Kidney (tissue), 14 donors: ENCODE results near the gene SCN2A. TPM values are rescaled to one million over a fixed set of nuclear protein-coding genes. Genes with fewer than 3 reads are reported as not detected.

Experiments
- DNase-seq, 5 donors: peaks; one replicate each; pipeline ENCODE4 v3.0.0-alpha.2; 2013 to 2020
- FAIRE-seq: peaks from 2 replicates; lab custom pipeline; 2012; peaks lifted over from hg19 to GRCh38; lab: Jason Lieb, UNC
- H3K27ac ChIP-seq, 2 donors: one replicate each; pipeline ENCODE4 v1.7.0; 2013; ENCODE audit warnings: low read depth in 2 of 2, low read length in 2 of 2, inconsistent platforms in 1 of 2
- H3K27me3 ChIP-seq: one replicate; pipeline ENCODE4 v1.7.1; 2013; ENCODE audit warnings: low read length, inconsistent platforms; ENCODE audit not compliant: control insufficient read depth, insufficient read depth
- H3K36me3 ChIP-seq, 3 donors: one replicate each; pipeline versions ENCODE4 v1.7.0 to v1.7.1; 2013; ENCODE audit warnings: low read length in 3 of 3, control low read depth in 1 of 3, inconsistent platforms in 1 of 3; ENCODE audit not compliant: insufficient read depth in 3 of 3, control insufficient read depth in 2 of 3
- H3K4me1 ChIP-seq, 3 donors: one replicate each; pipeline versions ENCODE4 v1.7.0 to v1.7.1; 2013; ENCODE audit warnings: low read length in 3 of 3, inconsistent platforms in 1 of 3, low read depth in 1 of 3; ENCODE audit not compliant: control insufficient read depth in 2 of 3, insufficient read depth in 2 of 3
- H3K4me3 ChIP-seq, 3 donors: one replicate each; pipeline versions ENCODE4 v1.7.0 to v1.8.1; 2013; ENCODE audit warnings: low read length in 3 of 3, control low read depth in 1 of 3, inconsistent platforms in 1 of 3
- H3K9ac ChIP-seq, 3 donors: one replicate each; pipeline versions ENCODE4 v1.7.0 to v1.7.1; 2013; ENCODE audit warnings: low read length in 3 of 3, control low read depth in 1 of 3, inconsistent platforms in 1 of 3
- H3K9me3 ChIP-seq, 3 donors: one replicate each; pipeline versions ENCODE4 v1.7.0 to v1.7.1; 2013; ENCODE audit warnings: low read length in 3 of 3, control low read depth in 1 of 3, inconsistent platforms in 1 of 3; ENCODE audit not compliant: control insufficient read depth in 2 of 3, insufficient read depth in 1 of 3
- CTCF ChIP-seq: IDR thresholded peaks from 3 replicates; pipeline ENCODE4 v1.5.1; 2012; ENCODE audit warnings: mild to moderate bottlenecking, moderate library complexity, borderline replicate concordance; ENCODE audit not compliant: insufficient read depth; ENCODE audit errors: extremely low read depth
- intact Hi-C: fragments of 100-400 bp; cut with DNase I; formaldehyde crosslinking; loops from one replicate; pipeline ENCODE4 v1.11.1; 2022
- polyA plus RNA-seq: library from polyadenylated mRNA; stranded (reverse); fragments of 350-450 nt; fragmentation: Illumina TruSeq; extraction: RNeasy Lipid Tissue Mini Kit (QIAGEN cat#74804); gene quantifications from one replicate; pipeline ENCODE4 v1.2.3, GENCODE V29; 2014; ENCODE audit warnings: low read depth, low replicate concordance; ENCODE audit not compliant: insufficient read depth
- total RNA-seq: library from RNA; stranded (reverse); fragmentation: NEBNext Ultra II Directional; extraction: Animal tissue kit (Norgen Biotek cat#: 25700); gene quantifications from one replicate; pipeline ENCODE4 v1.2.1, GENCODE V29; 2021
- donor health status: control.
- donor health status: control.
- donor health status: control.
- donor health status: control.
- donor health status: control.
- donor health status: DM: yes; HTN: yes; CAD: no.
- donor health status: Normal renal cell carcinoma (clear cell type).

Gene SCN2A
- total and polyA plus RNA-seq, 2 donors from 2014 or later = 2.7 to 9.9 TPM

DNA sequence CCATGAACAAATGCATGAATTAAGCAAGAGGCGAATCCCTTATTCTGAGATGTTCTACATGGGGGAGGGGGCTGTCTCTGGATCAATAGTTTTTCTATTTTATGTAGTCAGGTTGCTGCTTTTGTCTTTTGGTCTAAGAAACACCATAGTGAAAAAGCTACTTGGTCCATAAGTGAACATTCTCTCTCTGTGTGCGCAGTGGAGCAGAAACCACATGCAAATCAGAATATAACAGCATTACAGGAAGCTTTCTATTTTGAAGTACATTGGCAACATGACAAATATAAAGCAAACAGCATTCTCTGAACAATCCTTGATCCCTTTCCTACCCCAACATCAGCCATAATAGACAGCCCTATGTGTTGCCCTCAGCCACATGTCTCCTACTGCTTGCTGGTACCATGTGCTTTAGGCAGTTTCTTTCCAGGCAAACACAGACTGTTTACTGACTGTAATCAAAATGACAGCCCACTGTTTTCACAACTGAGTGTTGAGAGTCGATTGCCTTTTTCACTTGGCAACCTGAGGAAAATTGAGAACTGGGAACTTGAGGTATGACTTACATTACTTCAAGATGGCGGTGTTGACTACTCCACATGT, 45.9 kb upstream of the SCN2A start:
- Histone ChIP-seq H3K9ac (no peak overlapping the region), H3K27ac (no peak overlapping the region), H3K27me3 (no peaks in the 10 kb centered on the region), H3K9me3 (no peaks in the 10 kb centered on the region), H3K4me3 (no peak overlapping the region), H3K4me1 (no peaks in the 10 kb centered on the region), H3K36me3 (no peaks in the 10 kb centered on the region)
- FAIRE-seq = no peak
- intact Hi-C loops = no loop called here
- no peak for TF ChIP-seq CTCF
- no peak for DNase-seq

DNA sequence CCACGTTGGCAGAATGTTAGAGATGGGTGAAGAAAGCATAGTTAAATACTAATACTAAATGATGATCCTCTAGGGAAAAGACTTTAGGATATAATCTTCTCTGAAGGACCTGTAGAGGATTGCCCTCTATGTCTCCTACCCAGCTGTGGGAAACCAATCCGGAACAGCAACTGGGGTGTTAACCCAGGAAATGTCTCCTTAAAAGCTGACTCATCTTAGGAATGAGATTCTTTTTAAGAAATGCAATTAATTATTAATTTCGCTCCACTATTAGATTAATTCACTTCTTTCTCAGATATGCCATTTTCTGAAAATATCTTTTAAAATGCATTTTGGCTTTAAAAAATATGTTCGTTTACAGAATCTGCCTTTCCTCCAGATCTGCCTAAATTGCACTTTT, 42.8 kb upstream of the SCN2A start:
- Histone ChIP-seq H3K9ac (no peak overlapping the region), H3K36me3 (no peaks in the 10 kb centered on the region), H3K4me1 (no peaks in the 10 kb centered on the region), H3K27me3 (no peaks in the 10 kb centered on the region), H3K27ac (no peak overlapping the region), H3K9me3 (no peaks in the 10 kb centered on the region), H3K4me3 (no peak overlapping the region)
- no peak for TF ChIP-seq CTCF
- FAIRE-seq (no peak), DNase-seq (no peak)
- intact Hi-C loops = no loop called here

GRCh38 chr2:165197346-165197745, 41.9 kb upstream of the SCN2A start:
- Histone ChIP-seq H3K4me3 (no peak overlapping the region), H3K9me3 (no peaks in the 10 kb centered on the region), H3K36me3 (no peaks in the 10 kb centered on the region), H3K27ac (no peak overlapping the region), H3K9ac (no peak overlapping the region), H3K27me3 (no peaks in the 10 kb centered on the region), H3K4me1 (no peaks in the 10 kb centered on the region)
- no peak for TF ChIP-seq CTCF
- intact Hi-C loops = no loop called here
- no peak for DNase-seq
- no peak for FAIRE-seq

DNA sequence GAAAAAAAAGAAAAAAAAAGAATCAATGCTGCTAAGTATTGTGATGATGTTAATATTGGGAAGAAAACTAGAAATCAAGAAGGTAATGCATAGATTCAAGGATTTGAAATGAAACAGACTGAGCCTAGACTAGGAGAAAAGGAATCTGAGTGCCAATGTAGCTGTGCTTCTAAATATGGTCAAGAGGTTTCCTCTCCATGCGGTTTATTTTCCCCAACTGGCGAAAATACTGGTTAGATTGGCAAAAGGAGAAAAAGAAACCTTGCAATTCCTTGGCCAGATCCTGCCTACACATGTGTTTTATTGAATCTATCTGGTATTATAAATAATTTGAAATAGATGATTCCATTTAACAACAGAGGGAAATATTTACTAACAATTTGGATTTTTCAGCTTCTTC, 41.0 kb upstream of the SCN2A start:
- Histone ChIP-seq H3K4me1 (no peaks in the 10 kb centered on the region), H3K9ac (no peak overlapping the region), H3K36me3 (no peaks in the 10 kb centered on the region), H3K27ac (no peak overlapping the region), H3K9me3 (no peaks in the 10 kb centered on the region), H3K4me3 (no peak overlapping the region), H3K27me3 (no peaks in the 10 kb centered on the region)
- no peak for FAIRE-seq
- no peak for DNase-seq
- intact Hi-C loops = no loop called here
- TF ChIP-seq CTCF = no peak
